OCI-LY3 (cell line): ENCODE results near the gene LRRC61.

ENCODE experiments used
- H2AFZ ChIP-seq: fragments of 200-600, 300-600 bp; shearing (Covaris generic); 2 replicates; pipeline ENCODE4 v1.6.0; 2014; ENCODE audit warnings: antibody characterized with exemption, low read depth, low read length
- H3K27ac ChIP-seq: fragments of 200-600, 300-600 bp; sonication (generic); 2 replicates; pipeline ENCODE4 v1.5.1; 2014; ENCODE audit warnings: mild to moderate bottlenecking, low read length, moderate library complexity, mixed read lengths
- H3K27me3 ChIP-seq: fragments of 200-600, 300-600 bp; sonication (generic); 2 replicates; pipeline ENCODE4 v1.6.1; 2014; ENCODE audit warnings: low read depth, low read length, mixed read lengths
- H3K36me3 ChIP-seq: fragments of 200-600, 300-600 bp; sonication (generic); replicated peaks from 2 replicates; pipeline ENCODE3; 2014; ENCODE audit warnings: low read depth, low read length, mixed read lengths
- H3K4me1 ChIP-seq: fragments of 300-600, 200-600 bp; sonication (generic); 2 replicates; pipeline ENCODE4 v1.6.1; 2014; ENCODE audit warnings: low read length, mixed read lengths
- H3K4me2 ChIP-seq: fragments of 200-600, 300-600 bp; sonication (generic); 2 replicates; pipeline ENCODE4 v1.6.1; 2014; ENCODE audit warnings: low read length, mixed read lengths
- H3K4me3 ChIP-seq: fragments of 300-600, 200-600 bp; sonication (generic); 2 replicates; pipeline ENCODE4 v1.5.1; 2014; ENCODE audit warnings: antibody characterized with exemption, mild to moderate bottlenecking, low read length, moderate library complexity
- H3K79me2 ChIP-seq: fragments of 300-600, 200-600 bp; shearing (Covaris generic); 2 replicates; pipeline ENCODE4 v1.6.1; 2014; ENCODE audit warnings: mild to moderate bottlenecking, low read length, mixed read lengths
- H3K9ac ChIP-seq: fragments of 300-600, 200-600 bp; shearing (Covaris generic); 2 replicates; pipeline ENCODE4 v1.6.0; 2014; ENCODE audit warnings: mild to moderate bottlenecking, low read length, moderate library complexity
- H3K9me3 ChIP-seq: fragments of 200-600, 300-600 bp; shearing (Covaris generic); 2 replicates; pipeline ENCODE4 v1.6.1; 2014; ENCODE audit warnings: low read length, mixed read lengths; ENCODE audit not compliant: insufficient read depth
- H4K20me1 ChIP-seq: fragments of 200-600, 300-600 bp; sonication (generic); 2 replicates; pipeline ENCODE4 v1.6.1; 2016; ENCODE audit warnings: low read length, mixed read lengths; ENCODE audit not compliant: insufficient read depth
- EZH2phosphoT487 ChIP-seq: fragments of 200-600 bp; shearing (Covaris generic); IDR thresholded peaks from 2 replicates; pipeline ENCODE4 v1.6.1; 2018; ENCODE audit warnings: antibody characterized with exemption, mixed run types, low read depth
- TF ChIP-seq, protein P1 (sequence below): fragments of 200-600, 300-600 bp; sonication (generic); IDR thresholded peaks from 2 replicates; pipeline ENCODE4 v1.5.1; 2014; ENCODE audit warnings: antibody characterized with exemption, low read length, low read depth

The LRRC61 gene

GRCh38 chr7:150339409-150339809 lies 16.3 kb downstream of the LRRC61 start:
- no peaks in the 10 kb centered on the region for H4K20me1 ChIP-seq
- H3K4me3 ChIP-seq: no peak overlapping the region
- peaks cover 11% of the 10 kb centered on the region for H3K9me3 ChIP-seq
- peaks cover 8% of the 10 kb centered on the region for H3K36me3 ChIP-seq
- TF ChIP-seq, protein P1, sequence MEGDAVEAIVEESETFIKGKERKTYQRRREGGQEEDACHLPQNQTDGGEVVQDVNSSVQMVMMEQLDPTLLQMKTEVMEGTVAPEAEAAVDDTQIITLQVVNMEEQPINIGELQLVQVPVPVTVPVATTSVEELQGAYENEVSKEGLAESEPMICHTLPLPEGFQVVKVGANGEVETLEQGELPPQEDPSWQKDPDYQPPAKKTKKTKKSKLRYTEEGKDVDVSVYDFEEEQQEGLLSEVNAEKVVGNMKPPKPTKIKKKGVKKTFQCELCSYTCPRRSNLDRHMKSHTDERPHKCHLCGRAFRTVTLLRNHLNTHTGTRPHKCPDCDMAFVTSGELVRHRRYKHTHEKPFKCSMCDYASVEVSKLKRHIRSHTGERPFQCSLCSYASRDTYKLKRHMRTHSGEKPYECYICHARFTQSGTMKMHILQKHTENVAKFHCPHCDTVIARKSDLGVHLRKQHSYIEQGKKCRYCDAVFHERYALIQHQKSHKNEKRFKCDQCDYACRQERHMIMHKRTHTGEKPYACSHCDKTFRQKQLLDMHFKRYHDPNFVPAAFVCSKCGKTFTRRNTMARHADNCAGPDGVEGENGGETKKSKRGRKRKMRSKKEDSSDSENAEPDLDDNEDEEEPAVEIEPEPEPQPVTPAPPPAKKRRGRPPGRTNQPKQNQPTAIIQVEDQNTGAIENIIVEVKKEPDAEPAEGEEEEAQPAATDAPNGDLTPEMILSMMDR: no peak
- no peak for TF ChIP-seq EZH2phosphoT487
- H3K4me2 ChIP-seq: no peak overlapping the region
- H2AFZ ChIP-seq: no peak overlapping the region
- H3K4me1 ChIP-seq: no peaks in the 10 kb centered on the region
- no peaks in the 10 kb centered on the region for H3K79me2 ChIP-seq
- no peak overlapping the region for H3K9ac ChIP-seq
- H3K27me3 ChIP-seq: no peaks in the 10 kb centered on the region
- no peak overlapping the region for H3K27ac ChIP-seq

DNA sequence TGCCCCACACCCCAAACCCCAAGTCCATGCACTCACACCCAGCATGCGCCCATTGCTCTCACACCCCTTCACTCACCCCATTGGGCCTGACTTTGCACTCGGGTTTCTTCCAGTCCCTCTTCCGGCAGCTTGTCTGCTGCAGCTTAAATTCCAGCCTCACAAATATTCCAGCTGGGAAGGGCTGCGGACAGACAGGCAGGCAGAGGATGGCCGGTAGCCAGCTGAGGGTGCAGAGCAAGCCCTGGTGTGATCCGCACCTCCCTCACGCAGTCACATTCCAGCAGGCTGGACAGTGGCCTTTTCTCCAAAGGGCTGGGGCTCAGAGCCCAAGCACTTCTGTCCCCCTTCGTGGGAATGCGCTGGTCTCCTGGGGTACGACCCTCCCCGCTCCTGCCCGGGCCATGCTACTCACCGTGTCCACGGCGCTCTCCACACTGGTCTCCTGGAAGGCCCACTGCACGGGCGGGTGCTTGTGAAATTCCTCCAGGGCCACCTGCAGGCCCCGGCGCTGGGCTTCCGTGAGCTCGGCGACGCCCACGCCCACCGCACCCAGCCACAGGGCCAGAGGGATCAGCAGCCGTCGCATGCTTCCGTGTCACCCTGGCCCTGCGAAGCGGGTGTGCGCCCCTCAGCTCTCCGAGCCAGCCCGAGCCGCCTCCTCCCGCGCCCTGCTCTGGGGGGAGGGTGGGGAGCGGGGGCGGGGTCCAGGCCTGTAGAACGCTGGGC lies 17.0 kb downstream of the LRRC61 start:
- Histone ChIP-seq H3K27ac (no peak overlapping the region), H3K9me3 (peaks cover 11% of the 10 kb centered on the region), H3K9ac (no peak overlapping the region), H3K27me3 (no peaks in the 10 kb centered on the region), H4K20me1 (no peaks in the 10 kb centered on the region), H3K36me3 (peaks cover 8% of the 10 kb centered on the region), H3K4me2 (no peak overlapping the region), H2AFZ (no peak overlapping the region), H3K79me2 (no peaks in the 10 kb centered on the region), H3K4me1 (no peaks in the 10 kb centered on the region), H3K4me3 (no peak overlapping the region)
- TF ChIP-seq, protein P1: no peak
- no peak for TF ChIP-seq EZH2phosphoT487

GRCh38 chr7:150340875-150341262 lies 17.7 kb downstream of the LRRC61 start:
- no peaks in the 10 kb centered on the region for H3K27me3 ChIP-seq
- H3K27ac ChIP-seq: no peak overlapping the region
- no peaks in the 10 kb centered on the region for H4K20me1 ChIP-seq
- peaks cover 8% of the 10 kb centered on the region for H3K36me3 ChIP-seq
- no peak overlapping the region for H2AFZ ChIP-seq
- H3K4me3 ChIP-seq: no peak overlapping the region
- H3K4me1 ChIP-seq: no peaks in the 10 kb centered on the region
- no peak overlapping the region for H3K9ac ChIP-seq
- no peaks in the 10 kb centered on the region for H3K79me2 ChIP-seq
- H3K9me3 ChIP-seq: peaks cover 11% of the 10 kb centered on the region
- H3K4me2 ChIP-seq: no peak overlapping the region
- TF ChIP-seq, protein P1: no peak
- no peak for TF ChIP-seq EZH2phosphoT487

GRCh38 chr7:150341263-150342120 lies 18.3 kb downstream of the LRRC61 start, which contains the start of gene RARRES2:
Gene RARRES2, minus strand, starts transcription at chr7:150341629. Its CDS starts 1,020 bp downstream, at chr7:150340609.
- Histone ChIP-seq H3K9me3 (peaks cover 11% of the 10 kb centered on the region), H3K4me3 (no peak within 1 kb of the TSS), H3K27ac (no peak within 1 kb of the TSS)

More at GRCh38 chr7:150341263-150342120, 18.3 kb downstream of the LRRC61 start, which contains the start of gene RARRES2:
- H3K27me3 ChIP-seq: no peaks in the 10 kb centered on the region
- no peaks in the 10 kb centered on the region for H4K20me1 ChIP-seq
- no peak within 1 kb of the TSS for H3K9ac ChIP-seq
- H3K4me2 ChIP-seq: no peak within 1 kb of the TSS
- H2AFZ ChIP-seq: no peak within 1 kb of the TSS
- H3K79me2 ChIP-seq: no peaks in the 10 kb centered on the region
- no peaks in the 10 kb centered on the region for H3K4me1 ChIP-seq
- TF ChIP-seq, protein P1: no peak
- TF ChIP-seq EZH2phosphoT487: no peak
- H3K36me3 ChIP-seq: peaks cover 8% of the 10 kb centered on the region
